Measurements from ENCODE around the gene EEFSEC. TPM values are rescaled to one million over a fixed set of nuclear protein-coding genes. Genes with fewer than 3 reads are reported as not detected.

Gene EEFSEC, protein sequence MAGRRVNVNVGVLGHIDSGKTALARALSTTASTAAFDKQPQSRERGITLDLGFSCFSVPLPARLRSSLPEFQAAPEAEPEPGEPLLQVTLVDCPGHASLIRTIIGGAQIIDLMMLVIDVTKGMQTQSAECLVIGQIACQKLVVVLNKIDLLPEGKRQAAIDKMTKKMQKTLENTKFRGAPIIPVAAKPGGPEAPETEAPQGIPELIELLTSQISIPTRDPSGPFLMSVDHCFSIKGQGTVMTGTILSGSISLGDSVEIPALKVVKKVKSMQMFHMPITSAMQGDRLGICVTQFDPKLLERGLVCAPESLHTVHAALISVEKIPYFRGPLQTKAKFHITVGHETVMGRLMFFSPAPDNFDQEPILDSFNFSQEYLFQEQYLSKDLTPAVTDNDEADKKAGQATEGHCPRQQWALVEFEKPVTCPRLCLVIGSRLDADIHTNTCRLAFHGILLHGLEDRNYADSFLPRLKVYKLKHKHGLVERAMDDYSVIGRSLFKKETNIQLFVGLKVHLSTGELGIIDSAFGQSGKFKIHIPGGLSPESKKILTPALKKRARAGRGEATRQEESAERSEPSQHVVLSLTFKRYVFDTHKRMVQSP
- 8.0 to 11.9 TPM (median 10.0 TPM) in 5 replicates for total RNA-seq (2022; extraction: Qiagen RNA extraction)

DNA sequence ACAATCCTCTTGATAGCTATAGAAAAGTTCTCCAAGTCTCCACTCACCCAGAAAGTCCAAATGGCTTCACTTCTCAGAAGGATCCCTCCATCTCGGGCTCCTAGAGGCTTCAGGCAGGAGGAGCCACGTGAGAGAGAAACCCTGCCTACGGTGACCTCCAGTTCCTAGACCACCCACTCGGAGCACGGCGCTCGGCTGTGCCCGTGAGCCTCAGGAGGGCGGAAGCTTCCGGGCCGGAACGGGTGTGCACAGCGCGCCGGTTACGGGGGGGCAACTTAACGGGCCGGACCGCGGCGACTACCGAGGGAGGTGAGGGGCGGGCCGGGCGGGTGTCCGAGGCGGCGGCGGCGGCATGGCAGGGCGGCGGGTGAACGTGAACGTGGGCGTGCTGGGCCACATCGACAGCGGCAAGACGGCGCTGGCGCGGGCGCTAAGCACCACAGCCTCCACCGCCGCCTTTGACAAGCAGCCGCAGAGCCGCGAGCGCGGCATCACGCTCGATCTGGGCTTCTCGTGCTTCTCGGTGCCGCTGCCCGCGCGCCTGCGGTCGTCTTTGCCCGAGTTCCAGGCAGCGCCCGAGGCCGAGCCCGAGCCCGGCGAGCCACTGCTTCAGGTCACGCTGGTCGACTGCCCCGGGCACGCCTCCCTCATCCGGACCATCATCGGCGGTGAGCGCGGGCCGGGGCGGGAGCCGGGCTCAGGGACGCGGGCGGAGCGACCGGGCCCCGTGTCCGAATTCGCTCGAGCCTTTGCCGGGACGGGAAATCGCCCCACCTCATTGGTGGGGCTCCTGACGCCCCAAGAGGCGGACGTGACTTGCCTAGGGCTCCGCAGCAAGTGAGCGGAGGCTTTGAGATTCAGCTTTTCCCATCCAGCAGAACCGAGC is at the start of gene EEFSEC:
Gene EEFSEC, plus strand, starts transcription at position 326 of the 886 bp plus-strand sequence. Its CDS starts 27 bp downstream, at position 353.

DNA sequence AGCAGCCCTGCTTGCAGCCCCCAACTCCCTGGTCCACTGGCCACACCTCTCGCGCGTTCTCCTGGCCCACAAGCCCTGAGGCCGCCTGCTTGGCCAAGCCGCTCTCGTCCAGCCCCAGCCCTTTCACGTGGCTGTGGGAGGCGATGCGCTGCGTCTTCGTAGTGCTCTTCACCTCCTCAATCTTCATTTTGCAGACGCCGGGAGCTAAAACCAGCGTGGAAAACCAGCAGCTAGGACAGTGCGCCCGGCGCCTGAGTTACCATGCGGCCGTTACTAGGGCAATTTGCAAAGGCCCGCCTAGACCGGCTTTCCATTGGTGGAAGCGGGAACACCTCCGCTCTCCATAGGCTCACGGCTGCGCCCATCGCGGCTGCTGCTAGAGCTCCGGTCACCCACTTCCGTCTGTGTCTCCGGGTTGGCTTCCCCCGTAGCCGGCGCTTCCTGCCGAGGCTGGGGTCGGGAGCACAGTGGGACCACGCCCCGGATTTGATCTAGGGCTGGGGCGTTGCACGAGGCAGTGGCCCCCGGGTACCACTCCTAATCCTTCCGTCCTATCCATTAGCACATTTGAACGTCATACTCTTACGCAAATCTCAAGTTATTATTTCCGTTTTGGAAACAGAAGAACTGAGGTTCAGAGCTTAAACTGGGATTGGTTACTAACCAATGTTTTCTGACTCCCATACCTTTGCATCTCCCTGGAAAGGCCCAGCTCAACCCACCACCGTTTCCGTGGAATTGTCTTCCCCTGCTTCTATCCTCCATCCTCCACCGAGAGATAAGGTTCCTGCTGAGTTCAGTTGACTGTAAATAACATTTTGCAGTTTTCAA is 29.5 kb upstream of the EEFSEC start, which contains the start of gene RUVBL1:
Gene RUVBL1, minus strand, starts transcription at position 275 of the 831 bp plus-strand sequence. Its CDS starts 88 bp downstream, at position 187.

Other genes starting within 250 kb of the EEFSEC start
- gene KBTBD12, start 238.2 kb upstream of the EEFSEC start, total RNA-seq (2022; extraction: Qiagen RNA extraction), result not detected in 5 replicates
- 115 to 132 TPM (median 125 TPM) in 5 replicates for gene SEC61A1, start 101.0 kb upstream of the EEFSEC start, total RNA-seq (2022; extraction: Qiagen RNA extraction)
- gene RUVBL1, start 29.7 kb upstream of the EEFSEC start, total RNA-seq (2022; extraction: Qiagen RNA extraction), result 95.9 to 103 TPM (median 99.6 TPM) in 5 replicates

Measured in A549 treated with CORT108297 at 1 μM for 4 hours (cell line).